ENCODE data around the gene RCN2. TPM values are rescaled to one million over a fixed set of nuclear protein-coding genes. Genes with fewer than 3 reads are reported as not detected.

RCN2 gene
- total RNA-seq, 4 donors from 2014 or later: 12.7 to 34.3 (median 18.5) TPM

- TF ChIP-seq EP300 (IDR thresholded peaks at IDR 0.05; ENCODE audit: low read depth) (no peak), POLR2A (IDR thresholded peaks at IDR 0.05) (no peak), POLR2AphosphoS5 (IDR thresholded peaks at IDR 0.05) (no peak), CTCF (IDR thresholded peaks at IDR 0.05) (no peak)
- Histone ChIP-seq H3K9me3 (no peaks in the 10 kb centered on the region), H3K27me3 (no peaks in the 10 kb centered on the region), H3K4me3 (no peak overlapping the region), H3K27ac (no peak overlapping the region), H3K4me1 (peaks cover 0 to 11% (median 5%) of the 10 kb centered on the region in 4 donors), H3K36me3 (no peaks in the 10 kb centered on the region)
- DNase-seq: no peak
- intact Hi-C loops (cut with DNase I; ENCODE audit: low total_unique reads): no loop called here
- in situ Hi-C loops (cut with MboI; ENCODE audit: low pct_ligation_motif_present in 1 of 4, low pct_unique_long_range_greater_than_20kb in 1 of 4, low sequenced_read_pairs in 3 of 4): no loop called here
- WGBS, 2 donors (ENCODE audit: low coverage in 1 of 2): 88% methylated on average over 2 of the region's 2 CpGs; no CpG with 5 or more reads in 1 of the 2 donors
Observed at GRCh38 chr15:76999996-77000395, 68.4 kb downstream of the RCN2 start.

- DNase-seq: no peak
- Histone ChIP-seq H3K27me3 (no peaks in the 10 kb centered on the region), H3K4me1 (peaks cover 0 to 5% (median 2%) of the 10 kb centered on the region in 4 donors), H3K27ac (no peak overlapping the region), H3K36me3 (no peaks in the 10 kb centered on the region), H3K4me3 (no peak overlapping the region), H3K9me3 (no peaks in the 10 kb centered on the region)
- in situ Hi-C loops (cut with MboI; ENCODE audit: low pct_ligation_motif_present in 1 of 4, low pct_unique_long_range_greater_than_20kb in 1 of 4, low sequenced_read_pairs in 3 of 4) (no loop called here), intact Hi-C loops (cut with DNase I; ENCODE audit: low total_unique reads) (no loop called here)
- TF ChIP-seq POLR2A (IDR thresholded peaks at IDR 0.05) (no peak), POLR2AphosphoS5 (IDR thresholded peaks at IDR 0.05) (no peak), EP300 (IDR thresholded peaks at IDR 0.05; ENCODE audit: low read depth) (no peak), CTCF (IDR thresholded peaks at IDR 0.05) (no peak)
- 60 to 80% methylated on average over 2 to 4 of the region's 4 CpGs for WGBS, 2 donors (ENCODE audit: low coverage in 1 of 2)
Observed at GRCh38 chr15:77001351-77001750, 69.8 kb downstream of the RCN2 start.

- intact Hi-C loops (cut with DNase I; ENCODE audit: low total_unique reads): no loop called here
- 70 to 83% methylated on average over 4 of the region's 4 CpGs for WGBS, 2 donors (ENCODE audit: low coverage in 1 of 2)
- Histone ChIP-seq H3K4me1 (no peaks in the 10 kb centered on the region), H3K36me3 (no peaks in the 10 kb centered on the region), H3K27ac (peak overlapping the region in 1 of 4 donors; percentile 50), H3K27me3 (no peaks in the 10 kb centered on the region), H3K9me3 (no peaks in the 10 kb centered on the region), H3K4me3 (no peak overlapping the region)
- no peak for TF ChIP-seq POLR2A (IDR thresholded peaks at IDR 0.05)
- no peak for TF ChIP-seq POLR2AphosphoS5 (IDR thresholded peaks at IDR 0.05)
- TF ChIP-seq CTCF (IDR thresholded peaks at IDR 0.05): no peak
- no peak for TF ChIP-seq EP300 (IDR thresholded peaks at IDR 0.05; ENCODE audit: low read depth)
- no peak for DNase-seq
- in situ Hi-C loops (cut with MboI; ENCODE audit: low pct_ligation_motif_present in 1 of 4, low pct_unique_long_range_greater_than_20kb in 1 of 4, low sequenced_read_pairs in 3 of 4): no loop called here
Observed at GRCh38 chr15:77001966-77002365, 70.4 kb downstream of the RCN2 start.

- 67 to 78% methylated on average over 3 to 7 of the region's 7 CpGs for WGBS, 2 donors (ENCODE audit: low coverage in 1 of 2)
- H3K4me3 ChIP-seq: no peak overlapping the region
- TF ChIP-seq EP300 (IDR thresholded peaks at IDR 0.05; ENCODE audit: low read depth) (no peak), CTCF (IDR thresholded peaks at IDR 0.05) (no peak)
- intact Hi-C loops (cut with DNase I; ENCODE audit: low total_unique reads): no loop called here
- no peaks in the 10 kb centered on the region for H3K9me3 ChIP-seq
- H3K36me3 ChIP-seq: no peaks in the 10 kb centered on the region
- no peaks in the 10 kb centered on the region for H3K4me1 ChIP-seq
- no peak for DNase-seq
- H3K27me3 ChIP-seq: no peaks in the 10 kb centered on the region
- in situ Hi-C loops (cut with MboI; ENCODE audit: low pct_ligation_motif_present in 1 of 4, low pct_unique_long_range_greater_than_20kb in 1 of 4, low sequenced_read_pairs in 3 of 4): no loop called here
- H3K27ac ChIP-seq: peak overlapping the region; percentile 11 to 55 (median 34)
Observed at GRCh38 chr15:77002436-77002835, 70.9 kb downstream of the RCN2 start.

All from transverse colon (tissue), 4 donors.